Mucosa of descending colon (tissue), 3 donors: Measurements from ENCODE around the gene TBXA2R. TPM values are rescaled to one million over a fixed set of nuclear protein-coding genes. Genes with fewer than 3 reads are reported as not detected.

Experiments
- ATAC-seq: fragments of 200-7000 bp; cut with Tn5 transposase; one replicate; pipeline ENCODE4 v1.9.1; 2020; ENCODE audit warnings: mild to moderate bottlenecking, moderate library complexity
- DNase-seq, 3 donors: peaks; one replicate each; pipeline ENCODE4 v3.0.0-alpha.2; 2020
- H3K36me3 ChIP-seq: fragments of 200-600 bp; one replicate; pipeline ENCODE4 v1.8.0; 2021; ENCODE audit warnings: low read depth, mild to moderate bottlenecking
- H3K4me1 ChIP-seq: fragments of 200-600 bp; one replicate; pipeline ENCODE4 v1.8.0; 2021; ENCODE audit warnings: low read depth, mild to moderate bottlenecking
- H3K4me3 ChIP-seq: fragments of 200-600 bp; one replicate; pipeline ENCODE4 v1.8.0; 2021; ENCODE audit warnings: mild to moderate bottlenecking
- H3K9me3 ChIP-seq: fragments of 200-600 bp; one replicate; pipeline ENCODE4 v1.8.0; 2021; ENCODE audit warnings: mild to moderate bottlenecking
- CTCF ChIP-seq: fragments of 200-600 bp; IDR thresholded peaks from one replicate; pipeline ENCODE4 v1.8.0; 2022; ENCODE audit warnings: antibody characterized with exemption, mild to moderate bottlenecking
- intact Hi-C, 2 donors: fragments of 100-400 bp; cut with DNase I in 1 of 2; cut with micrococcal nuclease in 1 of 2; formaldehyde crosslinking; loops; one replicate each; pipeline versions ENCODE4 v1.11.0 to v1.11.1; 2022; cut with DNase I, micrococcal nuclease
- total RNA-seq, 3 donors: library from RNA; stranded (reverse); fragmentation: NEBNext Ultra II Directional in 2 of 3; extraction: Animal tissue kit (Norgen Biotek cat#: 25700) in 2 of 3; gene quantifications; one replicate each; pipeline versions ENCODE4 v1.2.1 to v1.2.4, GENCODE V29; 2021 to 2023
- donor health status: DM: no; HTN: no; CAD: no; lungs with moderate emphysema.
- donor health status: DM: no; HTN: no; CAD: no.
- donor health status: DM: no; HTN: yes; CAD: no.

TBXA2R gene
- total RNA-seq, 3 donors from 2014 or later = 0.72 to 2.3 (median 1.1) TPM

- no peaks in the 10 kb centered on the region for H3K36me3 ChIP-seq
- H3K4me1 ChIP-seq = no peaks in the 10 kb centered on the region
- no peaks in the 10 kb centered on the region for H3K9me3 ChIP-seq
- DNase-seq (peak; percentile 75 to 91 (median 84)), ATAC-seq (peak; percentile 88)
- peak; percentile 94 for TF ChIP-seq CTCF
- intact Hi-C loops = loop anchor here in 1 of 2 donors (10.0 kb wide), 1 partner anchor 70 kb away; no protein-coding TSS in a partner anchor
- H3K4me3 ChIP-seq = no peak overlapping the region
Measured at GRCh38 chr19:3544742-3545668, 61.7 kb downstream of the TBXA2R start.

Other genes starting within 250 kb of the TBXA2R start
- gene NFIC, start 240.3 kb downstream of the TBXA2R start, total RNA-seq = 100 to 1,000 TPM in 1 of 3 donors, 10 to 100 TPM in 2; 38.4 to 210 (median 79.3) TPM
- 10 to 100 TPM in 2 of 3 donors, 1 to 10 TPM in 1; 8.5 to 62.5 (median 41.8) TPM for gene SMIM24, start 126.3 kb downstream of the TBXA2R start, total RNA-seq
- 1 to 10 TPM; 1.1 to 5.5 (median 5.5) TPM for gene SMIM44, start 123.4 kb downstream of the TBXA2R start, total RNA-seq
- gene DOHH, start 106.2 kb downstream of the TBXA2R start, total RNA-seq = 10 to 100 TPM in 2 of 3 donors, 1 to 10 TPM in 1; 7.6 to 11.1 (median 10.4) TPM
- 10 to 100 TPM; 35.9 to 59.6 (median 46.4) TPM for gene FZR1, start 100.6 kb downstream of the TBXA2R start, total RNA-seq
- 1 to 10 TPM; 3.2 to 6.0 (median 3.4) TPM for gene TEKTIP1, start 67.7 kb downstream of the TBXA2R start, total RNA-seq
- gene MFSD12, start 49.3 kb downstream of the TBXA2R start, total RNA-seq = 10 to 100 TPM; 25.0 to 43.6 (median 36.8) TPM
- 10 to 100 TPM; 79.9 to 81.9 (median 81.4) TPM for gene HMG20B, start 33.9 kb downstream of the TBXA2R start, total RNA-seq
- gene GIPC3, start 21.4 kb downstream of the TBXA2R start, total RNA-seq = 1 to 10 TPM in 1 of 3 donors, under 1 TPM in 2; 0.34 to 1.1 (median 0.58) TPM
- gene CACTIN, start 19.9 kb upstream of the TBXA2R start, total RNA-seq = 10 to 100 TPM; 22.4 to 26.8 (median 22.6) TPM
- gene PIP5K1C, start 93.6 kb upstream of the TBXA2R start, total RNA-seq = 10 to 100 TPM; 23.1 to 95.2 (median 23.2) TPM
- gene TJP3, start 101.5 kb upstream of the TBXA2R start, total RNA-seq = 100 to 1,000 TPM; 167 to 357 (median 285) TPM
- gene APBA3, start 154.8 kb upstream of the TBXA2R start, total RNA-seq = 10 to 100 TPM; 18.9 to 23.0 (median 19.2) TPM
- gene MRPL54, start 155.8 kb upstream of the TBXA2R start, total RNA-seq = 10 to 100 TPM; 51.6 to 64.9 (median 56.2) TPM
- not detected for gene RAX2, start 165.4 kb upstream of the TBXA2R start, total RNA-seq
- 1 to 10 TPM; 2.2 to 3.6 (median 2.4) TPM for gene MATK, start 179.5 kb upstream of the TBXA2R start, total RNA-seq